HG03039 (cell line): ENCODE results near the gene SRRT.

Source experiments
- ATAC-seq: cut with Tn5 transposase; IDR thresholded peaks from one replicate; pipeline ENCODE4 v1.9.1; 2021; ENCODE audit warnings: mild to moderate bottlenecking, moderate library complexity; ENCODE audit not compliant: unreplicated experiment

Gene SRRT, protein sequence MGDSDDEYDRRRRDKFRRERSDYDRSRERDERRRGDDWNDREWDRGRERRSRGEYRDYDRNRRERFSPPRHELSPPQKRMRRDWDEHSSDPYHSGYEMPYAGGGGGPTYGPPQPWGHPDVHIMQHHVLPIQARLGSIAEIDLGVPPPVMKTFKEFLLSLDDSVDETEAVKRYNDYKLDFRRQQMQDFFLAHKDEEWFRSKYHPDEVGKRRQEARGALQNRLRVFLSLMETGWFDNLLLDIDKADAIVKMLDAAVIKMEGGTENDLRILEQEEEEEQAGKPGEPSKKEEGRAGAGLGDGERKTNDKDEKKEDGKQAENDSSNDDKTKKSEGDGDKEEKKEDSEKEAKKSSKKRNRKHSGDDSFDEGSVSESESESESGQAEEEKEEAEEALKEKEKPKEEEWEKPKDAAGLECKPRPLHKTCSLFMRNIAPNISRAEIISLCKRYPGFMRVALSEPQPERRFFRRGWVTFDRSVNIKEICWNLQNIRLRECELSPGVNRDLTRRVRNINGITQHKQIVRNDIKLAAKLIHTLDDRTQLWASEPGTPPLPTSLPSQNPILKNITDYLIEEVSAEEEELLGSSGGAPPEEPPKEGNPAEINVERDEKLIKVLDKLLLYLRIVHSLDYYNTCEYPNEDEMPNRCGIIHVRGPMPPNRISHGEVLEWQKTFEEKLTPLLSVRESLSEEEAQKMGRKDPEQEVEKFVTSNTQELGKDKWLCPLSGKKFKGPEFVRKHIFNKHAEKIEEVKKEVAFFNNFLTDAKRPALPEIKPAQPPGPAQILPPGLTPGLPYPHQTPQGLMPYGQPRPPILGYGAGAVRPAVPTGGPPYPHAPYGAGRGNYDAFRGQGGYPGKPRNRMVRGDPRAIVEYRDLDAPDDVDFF

DNA sequence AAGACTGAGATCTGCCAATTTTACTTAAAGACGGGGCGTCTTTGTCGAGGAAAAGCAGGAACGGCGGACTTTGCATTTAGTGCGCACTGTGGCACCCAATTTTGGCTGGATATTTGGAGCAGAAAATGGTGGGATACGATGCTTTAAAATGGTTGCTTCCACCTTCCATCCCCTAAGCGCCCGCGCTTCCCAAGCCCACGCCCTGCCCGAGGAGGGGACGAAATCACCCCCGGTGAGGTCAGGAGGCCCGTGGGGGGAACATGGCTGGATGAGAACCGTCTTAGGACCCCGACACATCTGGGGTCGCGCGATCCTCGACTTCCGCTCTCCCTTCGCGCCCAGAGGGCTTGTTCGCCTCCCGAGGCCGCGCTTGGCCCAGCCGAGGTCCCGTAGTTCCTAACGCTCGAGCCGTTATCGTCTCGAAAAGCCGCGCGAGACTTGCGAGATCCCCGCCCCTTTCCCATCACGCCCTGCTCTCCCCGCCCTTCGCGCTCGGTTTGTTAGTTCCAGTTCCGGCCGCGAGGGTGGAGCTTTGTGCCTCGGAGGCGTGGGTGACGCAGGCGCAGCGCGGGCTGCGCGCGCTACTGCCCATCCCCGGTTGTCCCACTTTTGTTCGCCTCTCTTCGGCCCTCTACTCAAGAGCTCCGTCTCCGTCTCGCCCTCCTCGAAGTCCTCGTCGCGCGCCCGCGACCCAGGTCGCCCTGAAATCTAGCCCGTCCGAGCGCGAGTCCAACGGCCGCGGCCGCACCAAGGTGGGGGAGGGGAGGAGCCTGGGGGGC, at the start of gene SRRT:
SRRT (plus strand) TSS at position 527 of the 779 bp plus-strand sequence. CDS start 488 bp downstream, outside the sequence.
- peak; percentile 75 for ATAC-seq

DNA sequence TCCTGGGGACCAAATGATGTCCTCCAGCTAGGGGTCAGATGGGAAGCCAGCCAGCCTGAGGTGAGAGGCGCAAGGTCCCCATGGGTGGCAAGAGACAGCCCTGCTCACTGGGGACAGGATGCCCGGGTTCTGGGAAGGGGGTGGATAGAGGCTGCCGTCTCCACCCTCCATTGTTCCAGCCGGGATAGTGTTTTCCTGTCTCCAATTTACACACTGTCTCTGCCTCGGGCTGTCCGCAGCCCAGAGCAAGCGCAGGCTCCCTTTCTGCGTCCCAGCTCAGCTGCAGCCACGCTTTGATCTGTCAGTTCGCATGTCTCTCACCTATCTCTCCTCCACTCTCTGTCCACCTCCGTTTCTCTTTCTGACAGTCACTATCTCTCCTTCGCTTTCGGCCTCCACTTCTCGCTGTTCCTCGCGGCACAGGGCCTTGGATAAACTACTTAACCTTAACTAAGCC, 49.7 kb upstream of the SRRT start:
- no peak for ATAC-seq

- no peak for ATAC-seq
Observed at GRCh38 chr7:100825751-100826513, 49.0 kb upstream of the SRRT start.

DNA sequence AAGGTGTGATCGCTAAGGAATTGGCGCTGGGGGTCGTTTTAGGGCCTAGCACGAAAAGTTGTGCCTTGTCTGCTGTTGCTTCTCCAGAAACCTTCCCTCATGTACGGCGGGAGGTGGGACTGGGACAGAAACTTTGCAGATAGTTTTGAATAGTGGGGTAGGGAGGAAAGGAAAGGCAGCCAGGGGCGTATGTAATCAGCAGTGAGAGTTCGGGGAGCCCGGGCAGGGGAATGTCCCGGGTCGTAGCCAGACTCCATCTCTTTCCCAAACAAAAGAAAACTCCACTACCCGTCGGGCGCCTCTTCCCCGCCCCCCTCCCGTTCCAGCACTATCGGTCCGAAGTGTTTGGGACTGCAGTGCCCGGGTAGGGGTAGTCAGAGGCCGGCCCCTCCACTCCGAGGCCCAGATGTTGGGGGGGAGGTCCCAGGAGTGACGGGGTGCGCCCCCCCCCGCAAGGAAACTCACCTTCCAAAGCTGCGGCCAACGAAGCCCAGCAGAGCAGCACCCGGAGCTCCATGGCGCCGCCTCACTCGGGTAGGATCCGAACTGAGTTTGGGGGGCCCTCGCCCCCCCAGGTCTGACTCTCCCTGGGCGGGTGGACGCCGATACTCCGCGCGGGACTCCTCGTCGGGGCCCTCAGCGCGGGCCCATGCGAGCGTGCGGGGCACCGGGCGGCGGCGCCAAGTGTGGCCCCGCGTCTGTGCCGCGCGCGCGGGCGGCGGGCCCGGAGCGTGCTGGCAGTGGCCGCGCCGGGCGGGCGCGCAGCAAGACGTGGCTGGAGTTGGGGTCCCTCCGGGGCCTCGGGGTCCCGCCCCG, 48.2 kb upstream of the SRRT start:
- ATAC-seq = no peak

DNA sequence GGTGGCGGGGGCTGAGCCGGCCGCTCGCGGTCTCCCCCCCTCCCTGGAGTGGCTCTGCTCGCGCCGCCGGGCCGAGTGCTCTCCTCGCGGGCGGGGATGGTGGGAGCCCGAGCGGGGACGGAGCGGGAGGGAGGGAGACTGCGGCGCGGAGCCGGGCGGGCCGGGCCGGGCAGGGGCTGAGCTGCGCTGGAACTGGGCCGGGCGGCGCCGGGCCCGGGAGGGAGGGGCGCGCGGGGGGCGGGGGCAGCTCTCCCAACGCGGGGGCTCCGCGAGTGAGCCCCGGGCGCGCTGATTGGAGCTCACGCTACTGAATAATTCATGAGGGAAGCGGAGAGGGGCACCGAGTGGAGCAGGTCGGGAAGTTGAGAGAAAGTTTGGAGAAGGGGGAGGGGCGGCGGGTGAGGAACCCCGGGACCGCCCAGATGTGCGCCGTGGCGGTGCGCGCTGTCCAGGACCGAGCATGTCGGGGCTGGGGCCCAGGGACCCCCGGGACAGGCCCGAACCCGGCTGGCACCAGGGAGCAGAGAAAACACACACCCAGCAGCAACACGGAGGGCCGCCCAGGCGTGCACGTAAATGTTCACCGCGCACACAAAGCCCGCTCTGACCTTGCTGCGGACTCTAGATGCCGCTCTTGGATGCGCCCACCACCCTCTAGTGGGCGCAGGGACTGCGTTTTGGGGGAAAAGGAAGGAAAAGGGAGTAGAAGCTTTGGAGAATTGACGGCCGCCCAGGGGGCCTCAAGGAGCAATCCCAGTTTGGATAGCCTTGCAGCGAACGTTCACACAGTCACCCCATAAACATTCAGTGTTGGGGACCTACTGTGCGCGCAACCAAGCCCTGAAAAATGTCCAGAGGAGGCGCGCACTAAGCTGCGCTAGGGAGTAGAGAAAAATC, 47.3 kb upstream of the SRRT start, which contains the start of gene EPHB4:
EPHB4 (minus strand) TSS at position 194 of the 897 bp plus-strand sequence. CDS start 493 bp downstream, outside the sequence.
- ATAC-seq = no peak

DNA sequence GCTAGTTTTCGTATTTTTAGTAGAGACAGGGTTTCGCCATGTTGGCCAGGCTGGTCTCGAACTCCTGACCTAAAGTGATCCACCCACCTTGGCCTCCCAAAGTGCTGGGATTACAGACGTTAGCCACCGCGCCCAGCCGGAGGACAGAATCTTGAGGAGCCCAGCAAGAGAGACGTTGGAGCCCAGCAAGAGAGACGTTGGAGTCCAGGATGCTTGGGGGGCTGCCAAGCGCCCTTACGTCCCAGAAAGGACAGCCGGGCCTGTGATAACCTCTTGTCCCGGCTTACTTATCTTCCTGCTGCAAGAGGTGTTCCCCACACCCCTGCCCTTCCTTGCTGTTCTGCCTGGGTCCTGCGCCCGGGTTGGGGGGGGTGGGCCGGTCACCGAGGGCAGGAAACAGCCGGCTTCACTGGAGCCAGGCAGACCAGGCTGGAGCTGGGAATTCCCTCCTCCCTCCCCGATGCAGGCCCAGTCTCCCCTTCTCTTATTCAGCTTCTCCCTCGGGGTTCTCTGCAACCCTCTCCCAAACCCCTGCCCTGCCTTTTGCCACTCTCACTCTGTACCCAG, 45.7 kb upstream of the SRRT start:
- no peak for ATAC-seq

DNA sequence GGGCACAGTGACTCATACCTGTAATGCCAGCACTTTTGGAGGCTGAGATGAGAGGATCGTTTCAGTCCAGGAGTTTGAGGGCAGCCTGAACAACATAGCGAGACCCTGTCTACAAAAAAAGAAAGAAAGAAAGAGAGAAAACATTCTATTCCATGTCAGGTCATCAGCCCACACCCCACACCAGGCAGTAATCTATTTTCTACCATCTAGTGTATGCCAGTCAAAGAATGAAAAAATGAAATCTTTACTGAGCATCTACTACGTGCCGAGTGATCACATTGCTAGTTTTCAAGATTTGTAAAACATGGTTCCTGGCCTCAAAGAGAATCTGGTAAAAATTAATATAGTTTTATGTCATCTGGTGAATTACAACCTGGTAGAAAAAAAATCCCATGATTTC, 44.5 kb upstream of the SRRT start:
- no peak for ATAC-seq

- ATAC-seq = no peak
Observed at GRCh38 chr7:100832281-100832633, 42.6 kb upstream of the SRRT start.

DNA sequence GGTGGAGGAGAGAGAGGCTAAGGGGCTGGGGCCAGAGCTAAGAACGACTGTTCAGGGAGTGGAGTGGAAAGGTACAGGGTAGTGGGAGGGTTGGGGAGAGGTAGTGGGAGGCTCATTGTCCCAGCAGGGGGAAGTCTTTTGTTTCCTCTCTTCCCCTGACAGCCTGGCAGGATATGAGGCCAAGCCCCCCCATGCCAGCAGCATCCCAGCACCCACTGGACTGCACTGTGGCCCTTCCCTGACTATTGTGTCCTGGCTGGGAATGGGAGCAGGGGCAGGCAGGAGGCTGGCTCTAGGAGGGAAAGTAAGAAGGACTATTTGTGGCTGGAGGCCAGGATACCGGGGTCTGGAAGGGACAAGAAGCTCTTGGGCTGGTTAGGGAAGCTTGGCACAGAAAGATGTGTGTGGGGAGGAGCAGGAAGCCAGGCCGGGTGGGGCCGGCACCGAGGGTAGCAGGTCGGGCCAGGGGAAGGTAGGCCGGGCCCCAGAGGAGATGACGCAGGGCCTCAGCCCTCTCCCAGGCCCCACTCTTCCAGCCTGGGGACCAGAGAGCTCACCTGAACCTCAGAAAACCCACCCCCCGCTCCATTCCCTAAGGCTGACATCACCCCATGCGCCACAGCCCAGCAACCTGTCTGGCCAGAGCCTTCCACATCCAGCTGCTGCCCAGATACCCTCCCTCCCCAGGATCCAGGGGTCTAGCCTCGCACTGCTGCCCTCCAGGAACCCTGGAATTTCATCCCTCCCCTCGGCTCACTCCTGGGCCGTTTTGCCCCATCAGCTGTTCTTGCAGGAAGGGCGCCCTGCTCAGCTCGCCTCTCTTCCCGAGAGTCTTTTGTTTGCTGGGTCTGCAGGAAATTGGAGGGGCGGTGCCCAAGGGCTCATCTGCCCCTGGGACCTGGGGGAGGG, 38.7 kb upstream of the SRRT start:
- ATAC-seq = no peak

GRCh38 chr7:100836812-100837098, 38.1 kb upstream of the SRRT start:
- ATAC-seq = no peak

GRCh38 chr7:100837099-100837836, 37.6 kb upstream of the SRRT start:
- ATAC-seq = no peak

GRCh38 chr7:100839361-100839760, 35.5 kb upstream of the SRRT start:
- ATAC-seq = no peak

DNA sequence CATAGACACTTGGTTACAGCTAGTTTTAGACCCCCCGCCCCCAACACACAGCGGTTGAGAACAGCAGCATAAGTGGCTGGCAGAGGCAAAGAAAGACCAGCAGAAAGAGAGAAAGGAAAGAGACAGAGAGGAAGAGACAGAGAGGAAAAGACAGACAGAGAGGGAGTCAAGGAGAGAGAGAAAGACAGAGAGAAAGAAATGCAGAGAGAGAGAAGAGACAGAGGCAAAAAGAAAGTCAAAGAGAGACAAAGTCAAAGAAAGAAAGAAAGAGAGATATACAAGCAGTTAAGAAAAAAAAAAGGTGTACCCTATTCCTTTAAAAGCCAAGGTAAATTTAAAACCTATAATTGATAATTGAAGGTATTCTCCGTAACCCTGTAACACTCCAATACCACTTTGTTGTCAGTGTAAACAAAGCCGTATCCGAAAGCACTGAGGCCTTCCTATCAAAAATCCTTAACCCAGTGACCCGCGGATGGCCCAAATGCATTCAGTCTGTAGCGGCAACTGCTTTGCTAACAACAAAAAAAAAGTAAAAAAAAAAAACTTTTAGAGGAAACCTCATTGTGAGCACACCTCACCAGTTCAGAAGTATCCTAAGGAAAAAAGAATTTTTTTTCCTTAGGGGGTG, 34.3 kb upstream of the SRRT start:
- ATAC-seq = no peak

- no peak for ATAC-seq
Observed at GRCh38 chr7:100847360-100847759, 27.5 kb upstream of the SRRT start.

DNA sequence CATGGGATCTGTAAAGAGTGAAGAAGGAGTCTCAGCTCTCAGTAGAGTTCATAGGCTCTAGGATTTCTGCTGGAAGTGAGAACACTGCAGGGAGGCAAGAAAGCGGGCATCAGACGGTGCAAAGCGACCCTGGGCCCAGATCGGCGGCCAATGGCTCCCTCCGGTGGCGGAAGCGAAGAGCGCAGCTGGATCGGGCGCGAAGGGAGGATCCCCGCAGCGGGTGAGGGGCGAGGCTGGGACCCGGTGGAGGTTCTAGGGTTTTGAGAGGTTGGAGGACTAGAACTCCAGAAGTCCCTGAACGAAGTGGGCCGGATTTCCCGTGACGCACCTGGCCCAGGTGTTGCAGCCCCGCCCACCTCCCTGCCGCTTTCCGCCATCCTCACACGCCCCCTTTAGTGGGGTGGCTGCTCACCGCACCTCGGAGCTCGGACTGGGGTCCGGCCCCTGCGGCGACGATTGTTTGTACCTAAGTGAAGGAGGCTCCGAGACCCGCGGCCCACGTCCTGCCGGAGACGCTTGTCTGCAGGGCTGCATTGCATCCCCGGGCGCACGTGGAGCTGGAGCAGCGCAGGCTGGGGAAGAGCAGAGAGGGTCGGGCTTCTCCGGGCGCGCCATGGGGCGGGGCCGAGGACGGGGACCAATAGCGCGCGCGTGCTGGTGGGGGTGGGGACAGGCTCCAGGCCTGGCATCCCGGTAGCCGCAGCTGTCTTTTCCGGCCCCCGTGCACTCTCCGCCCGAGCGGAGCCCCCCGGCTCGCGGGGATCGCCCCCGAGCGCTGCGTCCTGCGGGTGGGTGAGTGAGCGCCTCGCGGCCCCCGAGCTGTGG, 22.6 kb upstream of the SRRT start, which contains the start of gene SLC12A9:
SLC12A9 (plus strand) TSS at position 666 of the 825 bp plus-strand sequence. CDS start 1,485 bp downstream, outside the sequence.
- ATAC-seq = peak; percentile 75
